Adrenal gland (tissue), 12 donors: ENCODE data around the gene KCNF1. TPM values are rescaled to one million over a fixed set of nuclear protein-coding genes. Genes with fewer than 3 reads are reported as not detected.

ENCODE experiments used
- DNase-seq, 7 donors: peaks; one replicate each; pipeline ENCODE4 v3.0.0-alpha.2; 2019 to 2020
- H3K27ac ChIP-seq, 5 donors: fragments of 200-600 bp; sonication (generic) in 4 of 5; 1 replicate in 3 of 5; 2 replicates in 2 of 5; pipeline versions ENCODE4 v1.5.1 to v1.8.0; 2016 to 2020; ENCODE audit warnings: mild to moderate bottlenecking in 1 of 5
- H3K27me3 ChIP-seq: fragments of 200-600 bp; 2 replicates; pipeline ENCODE4 v1.8.0; 2021
- H3K36me3 ChIP-seq, 2 donors: fragments of 200-600 bp; replicated peaks in 1 of 2; 1 replicate in 1 of 2; 2 replicates in 1 of 2; pipeline versions ENCODE4 v1.5.1 to v1.8.0; 2018 to 2022
- H3K4me1 ChIP-seq, 2 donors: fragments of 200-600 bp; replicated peaks in 1 of 2; 1 replicate in 1 of 2; 2 replicates in 1 of 2; pipeline versions ENCODE4 v1.5.1 to v1.8.0; 2018 to 2021
- H3K4me3 ChIP-seq, 4 donors: fragments of 200-600 bp; sonication (generic) in 3 of 4; one replicate each; pipeline ENCODE4 v1.5.1; 2016 to 2018
- H3K9me3 ChIP-seq, 3 donors: fragments of 200-600 bp; sonication (generic) in 1 of 3; replicated peaks in 1 of 3; 1 replicate in 2 of 3; 2 replicates in 1 of 3; pipeline versions ENCODE4 v1.5.1 to v1.8.0; 2016 to 2021
- POLR2A ChIP-seq, 2 donors: fragments of 450-650 bp; IDR thresholded peaks; one replicate each; pipeline ENCODE4 v1.6.1; 2017; ENCODE audit warnings: antibody characterized with exemption in 2 of 2, mild to moderate bottlenecking in 2 of 2, moderate library complexity in 1 of 2
- WGBS, 4 donors: extraction: QIAGEN DNeasy Blood & Tissue Kit in 2 of 4; methylation state at CpG; one replicate each; pipeline versions ENCODE4 v1.1.5 to v1.1.7; 2013 to 2017; 5-methylcytosine and 5-hydroxymethylcytosine counted together
- intact Hi-C, 2 donors: fragments of 100-400 bp; cut with DNase I; formaldehyde crosslinking; loops; one replicate each; pipeline versions ENCODE4 v1.14.1 to v1.15.0; 2022 to 2023
- polyA plus RNA-seq, 3 donors: library from polyadenylated mRNA; stranded (reverse); fragments of 200-250 nt in 2 of 3; fragments of 350-450 nt in 1 of 3; fragmentation: Illumina TruSeq in 1 of 3; extraction: RNeasy Lipid Tissue Mini Kit (QIAGEN cat#74804) in 1 of 3; gene quantifications; one replicate each; pipeline ENCODE4 v1.2.3, GENCODE V29; 2013 to 2014
- total RNA-seq, 9 donors: library from RNA; depleted of rRNA in 4 of 9; stranded (reverse); fragments of >200 nt in 4 of 9; fragments of 120-200 nt in 1 of 9; fragmentation: NEBNext Ultra II Directional in 1 of 9; extraction: Animal tissue kit (Norgen Biotek cat#: 25700) in 1 of 9; gene quantifications; one replicate each; pipeline versions ENCODE4 v1.1.0 to v1.2.4, GENCODE V29; 2013 to 2023
- TF ChIP-seq, protein P1 (sequence below), 6 experiments: fragments of 450-650 bp in 4 of 6; fragments of 200-600 bp in 2 of 6; sonication (generic) in 1 of 6; IDR thresholded peaks; 1 replicate in 5 of 6; 2 replicates in 1 of 6; pipeline versions ENCODE4 v1.5.1 to v1.8.0; 2016 to 2021; ENCODE audit warnings: antibody characterized with exemption in 6 of 6, mild to moderate bottlenecking in 2 of 6, moderate library complexity in 1 of 6
- donor health status: healthy with polysubstance abuse.
- donor health status: Bipolar disorder and iron deficiency.
- donor health status: DM: yes; HTN: yes; CAD: no.
- donor health status: DM: no; HTN: no; CAD: no.
- donor health status: DM: no; HTN: no; CAD: no.
- donor health status: DM: yes; HTN: yes; CAD: no.

Gene KCNF1
- total and polyA plus RNA-seq, 12 donors, result 0.03 to 1.1 (median 0.15) TPM; not detected in 8

DNA sequence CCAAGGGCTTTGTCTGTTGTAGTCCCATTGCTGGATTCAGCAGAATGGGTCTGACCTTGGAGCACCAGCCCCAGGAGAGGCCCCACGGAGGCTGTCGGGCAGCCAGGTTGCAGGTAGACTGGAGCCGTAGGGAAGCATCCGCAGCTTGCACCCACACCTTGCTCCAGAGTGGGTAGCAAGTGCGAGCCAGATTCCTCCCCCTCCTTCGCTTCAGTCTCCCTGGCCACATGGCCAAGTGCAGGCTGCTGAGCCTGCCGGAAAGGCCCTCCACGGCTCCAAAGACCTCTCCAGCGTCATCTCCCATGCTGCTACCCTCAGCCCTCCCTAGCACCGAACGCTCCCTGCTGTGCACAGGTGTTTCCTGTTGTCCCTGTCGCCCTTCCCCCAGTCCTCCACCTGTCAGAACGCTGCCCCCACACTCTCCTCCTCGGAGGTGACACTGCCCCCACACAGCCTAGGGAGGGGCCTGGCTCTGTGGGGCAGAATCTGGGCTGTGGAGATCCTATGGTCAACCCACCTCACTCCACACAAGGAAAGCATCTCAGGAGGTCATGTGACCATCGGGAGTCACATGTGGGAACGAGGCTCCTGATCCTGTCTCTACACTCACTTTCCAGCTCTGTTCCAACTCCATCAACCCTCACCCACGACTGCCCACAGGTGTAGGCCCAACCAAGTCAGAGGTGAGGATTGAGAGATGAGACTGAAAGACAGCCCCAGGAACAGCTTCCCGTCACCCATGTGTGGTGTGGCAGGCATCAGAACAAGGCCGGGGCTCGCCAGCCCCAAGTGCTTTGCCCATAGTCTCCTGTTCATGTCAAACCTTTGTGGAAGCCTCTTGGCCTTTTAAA lies 8.3 kb downstream of the KCNF1 start:
- no peaks in the 10 kb centered on the region for H3K36me3 ChIP-seq
- H3K27me3 ChIP-seq, result peaks cover 3% of the 10 kb centered on the region
- 73 to 78% (median 73%) methylated on average over 18 to 20 of the region's 20 CpGs for WGBS, 4 donors
- TF ChIP-seq, protein P1, sequence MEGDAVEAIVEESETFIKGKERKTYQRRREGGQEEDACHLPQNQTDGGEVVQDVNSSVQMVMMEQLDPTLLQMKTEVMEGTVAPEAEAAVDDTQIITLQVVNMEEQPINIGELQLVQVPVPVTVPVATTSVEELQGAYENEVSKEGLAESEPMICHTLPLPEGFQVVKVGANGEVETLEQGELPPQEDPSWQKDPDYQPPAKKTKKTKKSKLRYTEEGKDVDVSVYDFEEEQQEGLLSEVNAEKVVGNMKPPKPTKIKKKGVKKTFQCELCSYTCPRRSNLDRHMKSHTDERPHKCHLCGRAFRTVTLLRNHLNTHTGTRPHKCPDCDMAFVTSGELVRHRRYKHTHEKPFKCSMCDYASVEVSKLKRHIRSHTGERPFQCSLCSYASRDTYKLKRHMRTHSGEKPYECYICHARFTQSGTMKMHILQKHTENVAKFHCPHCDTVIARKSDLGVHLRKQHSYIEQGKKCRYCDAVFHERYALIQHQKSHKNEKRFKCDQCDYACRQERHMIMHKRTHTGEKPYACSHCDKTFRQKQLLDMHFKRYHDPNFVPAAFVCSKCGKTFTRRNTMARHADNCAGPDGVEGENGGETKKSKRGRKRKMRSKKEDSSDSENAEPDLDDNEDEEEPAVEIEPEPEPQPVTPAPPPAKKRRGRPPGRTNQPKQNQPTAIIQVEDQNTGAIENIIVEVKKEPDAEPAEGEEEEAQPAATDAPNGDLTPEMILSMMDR (IDR thresholded peaks at IDR 0.05), result no peak
- TF ChIP-seq POLR2A (IDR thresholded peaks at IDR 0.05), result no peak
- intact Hi-C loops, result no loop called here
- no peaks in the 10 kb centered on the region for H3K9me3 ChIP-seq
- H3K4me3 ChIP-seq, result no peak overlapping the region
- DNase-seq, result no peak
- H3K27ac ChIP-seq, result no peak overlapping the region
- H3K4me1 ChIP-seq, result no peaks in the 10 kb centered on the region

DNA sequence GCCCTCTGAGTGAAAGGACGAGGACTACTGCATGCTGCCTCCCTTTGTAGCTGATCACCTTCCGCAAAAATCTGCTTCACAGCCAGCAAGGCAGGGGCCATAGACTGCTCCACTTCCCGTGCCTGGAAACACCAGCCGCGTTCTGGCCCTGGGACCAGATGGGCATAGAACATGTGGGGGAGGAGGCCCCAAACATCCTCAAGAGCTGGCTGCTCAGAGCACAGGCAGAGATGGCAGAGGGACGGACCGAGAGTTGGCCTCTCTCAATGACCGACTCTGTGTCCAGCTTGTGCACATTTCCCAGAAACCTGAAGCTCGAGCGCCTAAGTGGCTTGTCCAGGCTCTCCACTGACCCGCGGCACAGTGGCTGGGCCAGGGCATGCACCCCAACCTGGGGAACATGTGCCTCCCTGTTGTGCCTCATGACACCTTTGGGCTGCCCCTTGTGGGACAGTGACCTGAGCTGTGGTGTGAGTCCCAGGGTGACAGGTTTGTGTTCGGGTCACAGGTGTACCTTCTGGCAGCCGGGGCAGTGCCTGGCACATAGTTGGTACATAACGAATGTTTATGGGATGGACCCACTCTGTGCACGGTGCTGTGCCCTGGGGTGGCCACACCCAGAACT lies 9.1 kb downstream of the KCNF1 start:
- TF ChIP-seq, protein P1 (IDR thresholded peaks at IDR 0.05), result no peak
- no peak for TF ChIP-seq POLR2A (IDR thresholded peaks at IDR 0.05)
- intact Hi-C loops, result no loop called here
- no peaks in the 10 kb centered on the region for H3K4me1 ChIP-seq

DNA sequence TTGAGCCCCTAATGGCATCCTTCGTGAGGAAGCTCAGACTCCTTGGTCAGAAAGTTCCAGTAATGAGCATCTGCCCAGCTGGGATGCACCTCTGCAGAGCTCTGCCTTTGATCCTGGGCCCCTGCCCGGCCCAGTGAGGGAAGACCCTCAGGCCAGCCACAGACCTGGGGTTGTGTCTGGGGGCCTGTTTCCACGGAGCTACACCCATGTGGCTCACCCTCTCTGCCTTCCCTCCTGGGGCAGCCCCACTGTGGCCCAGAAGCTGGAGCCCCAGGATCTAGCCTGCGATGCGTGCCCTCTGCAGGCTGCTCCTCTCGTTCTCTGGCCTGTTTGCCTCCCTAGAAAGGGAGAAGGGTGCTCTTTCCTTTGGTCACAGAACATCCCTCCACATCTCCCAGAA lies 9.8 kb downstream of the KCNF1 start:
- 68 to 83% (median 80%) methylated on average over 3 to 6 of the region's 6 CpGs for WGBS, 4 donors
- Histone ChIP-seq H3K27me3 (peaks cover 7% of the 10 kb centered on the region), H3K27ac (no peak overlapping the region), H3K36me3 (no peaks in the 10 kb centered on the region), H3K4me3 (no peak overlapping the region), H3K4me1 (no peaks in the 10 kb centered on the region), H3K9me3 (no peaks in the 10 kb centered on the region)
- intact Hi-C loops, result no loop called here
- DNase-seq, result no peak
- no peak for TF ChIP-seq POLR2A (IDR thresholded peaks at IDR 0.05)
- TF ChIP-seq, protein P1 (IDR thresholded peaks at IDR 0.05), result no peak

More for the DNA sequence above, 9.1 kb downstream of the KCNF1 start:
- H3K27me3 ChIP-seq, result peaks cover 7% of the 10 kb centered on the region
- H3K4me3 ChIP-seq, result no peak overlapping the region
- DNase-seq, result no peak
- no peaks in the 10 kb centered on the region for H3K36me3 ChIP-seq
- H3K9me3 ChIP-seq, result no peaks in the 10 kb centered on the region
- 76 to 92% (median 86%) methylated on average over 5 to 16 of the region's 16 CpGs for WGBS, 4 donors
- H3K27ac ChIP-seq, result no peak overlapping the region

DNA sequence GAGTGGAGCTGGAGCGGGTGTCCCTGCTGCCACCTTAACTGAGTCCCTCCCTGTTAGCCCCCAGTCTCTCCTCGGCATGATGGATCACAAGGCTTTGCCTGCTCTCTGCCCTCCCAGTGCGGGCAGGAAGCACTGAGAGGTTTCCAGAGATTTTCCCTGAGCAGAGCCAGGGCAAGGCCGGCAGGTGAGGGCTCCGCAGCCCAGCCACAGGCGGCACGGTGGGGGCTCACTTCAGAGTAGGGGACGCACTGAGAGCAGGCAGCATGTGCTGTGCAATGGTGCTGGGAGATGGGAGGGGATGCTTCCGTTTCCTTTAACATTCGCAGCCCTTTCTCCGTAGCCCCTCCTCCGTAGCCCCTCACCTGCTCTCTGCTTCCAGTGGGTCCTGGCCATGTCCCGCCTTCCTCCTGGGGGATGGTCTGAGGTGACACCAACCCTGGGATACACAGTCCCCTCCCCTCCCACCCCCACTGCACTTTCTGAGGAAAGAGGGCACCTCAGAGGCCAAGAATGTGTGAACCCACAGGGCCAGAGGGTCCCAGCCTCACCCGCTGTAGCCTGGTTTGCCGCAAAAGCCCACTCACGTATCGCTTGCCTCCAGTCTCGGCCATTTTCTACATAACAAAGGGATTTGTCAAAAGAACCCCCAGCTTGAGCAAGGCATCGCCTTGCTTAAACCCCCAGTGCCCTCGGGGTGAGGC lies 10.7 kb downstream of the KCNF1 start:
- Histone ChIP-seq H3K27me3 (peaks cover 7% of the 10 kb centered on the region), H3K4me1 (no peaks in the 10 kb centered on the region), H3K27ac (no peak overlapping the region), H3K9me3 (no peaks in the 10 kb centered on the region), H3K36me3 (no peaks in the 10 kb centered on the region), H3K4me3 (no peak overlapping the region)
- DNase-seq, result no peak
- 70 to 88% (median 77%) methylated on average over 10 to 20 of the region's 20 CpGs for WGBS, 4 donors
- intact Hi-C loops, result no loop called here
- no peak for TF ChIP-seq POLR2A (IDR thresholded peaks at IDR 0.05)
- TF ChIP-seq, protein P1 (IDR thresholded peaks at IDR 0.05), result no peak
